GM12801 (cell line): ENCODE measurements around the gene RAB7B.

Source experiments
- TF ChIP-seq, protein P1 (sequence below): IDR thresholded peaks from one replicate; pipeline ENCODE4 v1.5.1; 2011; ENCODE audit warnings: control low read depth; ENCODE audit not compliant: insufficient read length; ENCODE audit errors: extremely low read depth

Gene RAB7B

DNA sequence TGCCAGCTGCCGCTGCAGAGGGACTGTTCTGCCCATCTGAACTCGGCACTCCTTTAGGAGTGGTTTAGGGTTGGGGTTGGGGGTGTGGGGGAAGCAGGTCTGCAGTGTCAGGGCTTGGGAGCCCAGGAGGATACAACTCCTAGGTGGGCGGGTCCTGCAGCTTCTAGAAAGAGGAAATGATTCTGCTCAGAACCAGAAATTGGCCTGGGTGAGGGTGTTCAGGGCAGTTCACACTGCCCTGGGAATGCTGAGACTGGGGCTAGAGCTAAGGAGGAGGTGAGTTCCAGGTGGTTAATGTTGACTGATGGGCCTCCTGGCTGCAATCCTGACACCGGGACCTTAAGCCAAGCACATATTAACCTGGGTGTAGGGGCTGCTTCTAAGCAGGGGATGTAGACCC lies 55.2 kb downstream of the RAB7B start:
- TF ChIP-seq, protein P1, sequence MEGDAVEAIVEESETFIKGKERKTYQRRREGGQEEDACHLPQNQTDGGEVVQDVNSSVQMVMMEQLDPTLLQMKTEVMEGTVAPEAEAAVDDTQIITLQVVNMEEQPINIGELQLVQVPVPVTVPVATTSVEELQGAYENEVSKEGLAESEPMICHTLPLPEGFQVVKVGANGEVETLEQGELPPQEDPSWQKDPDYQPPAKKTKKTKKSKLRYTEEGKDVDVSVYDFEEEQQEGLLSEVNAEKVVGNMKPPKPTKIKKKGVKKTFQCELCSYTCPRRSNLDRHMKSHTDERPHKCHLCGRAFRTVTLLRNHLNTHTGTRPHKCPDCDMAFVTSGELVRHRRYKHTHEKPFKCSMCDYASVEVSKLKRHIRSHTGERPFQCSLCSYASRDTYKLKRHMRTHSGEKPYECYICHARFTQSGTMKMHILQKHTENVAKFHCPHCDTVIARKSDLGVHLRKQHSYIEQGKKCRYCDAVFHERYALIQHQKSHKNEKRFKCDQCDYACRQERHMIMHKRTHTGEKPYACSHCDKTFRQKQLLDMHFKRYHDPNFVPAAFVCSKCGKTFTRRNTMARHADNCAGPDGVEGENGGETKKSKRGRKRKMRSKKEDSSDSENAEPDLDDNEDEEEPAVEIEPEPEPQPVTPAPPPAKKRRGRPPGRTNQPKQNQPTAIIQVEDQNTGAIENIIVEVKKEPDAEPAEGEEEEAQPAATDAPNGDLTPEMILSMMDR = no peak

DNA sequence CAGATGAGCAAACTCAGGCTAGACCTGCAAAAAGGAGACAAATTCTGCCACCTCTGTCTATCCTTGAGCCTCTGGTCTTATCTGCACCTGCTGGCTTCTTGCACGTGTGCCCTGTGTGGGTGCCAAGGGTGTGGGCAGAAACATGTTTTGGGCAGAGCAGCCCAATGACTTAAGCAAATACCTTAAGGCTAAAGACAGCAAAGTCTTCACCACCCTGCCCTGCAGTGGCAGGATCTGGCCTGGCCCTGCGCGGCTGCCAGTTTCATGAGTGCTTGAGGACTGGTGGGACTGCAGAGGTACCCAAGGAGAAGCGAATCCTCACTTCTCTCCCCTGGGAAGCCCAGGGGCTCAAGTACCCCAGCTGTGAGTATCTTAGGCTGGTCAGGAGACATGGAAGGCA lies 56.2 kb downstream of the RAB7B start:
- TF ChIP-seq, protein P1 = no peak

DNA sequence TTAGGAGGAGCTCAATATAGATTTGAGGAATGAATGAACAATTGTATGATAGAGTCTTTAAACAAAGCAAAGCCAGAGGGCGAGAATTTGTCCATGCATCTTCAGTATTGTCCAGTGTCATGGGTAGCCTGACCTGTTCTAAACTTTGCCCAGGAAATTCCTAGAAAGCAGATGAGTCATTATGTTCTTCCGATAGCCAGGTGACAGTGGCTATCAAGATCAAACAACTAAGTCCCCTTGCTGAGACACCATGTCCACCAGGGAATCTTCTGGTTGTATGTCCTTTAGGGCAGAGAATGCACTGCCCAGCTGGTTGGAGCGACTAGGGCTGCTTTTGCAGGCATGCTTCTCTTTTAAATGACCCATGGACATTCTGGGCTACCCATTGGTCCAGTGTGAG lies 58.1 kb downstream of the RAB7B start:
- TF ChIP-seq, protein P1 = no peak

DNA sequence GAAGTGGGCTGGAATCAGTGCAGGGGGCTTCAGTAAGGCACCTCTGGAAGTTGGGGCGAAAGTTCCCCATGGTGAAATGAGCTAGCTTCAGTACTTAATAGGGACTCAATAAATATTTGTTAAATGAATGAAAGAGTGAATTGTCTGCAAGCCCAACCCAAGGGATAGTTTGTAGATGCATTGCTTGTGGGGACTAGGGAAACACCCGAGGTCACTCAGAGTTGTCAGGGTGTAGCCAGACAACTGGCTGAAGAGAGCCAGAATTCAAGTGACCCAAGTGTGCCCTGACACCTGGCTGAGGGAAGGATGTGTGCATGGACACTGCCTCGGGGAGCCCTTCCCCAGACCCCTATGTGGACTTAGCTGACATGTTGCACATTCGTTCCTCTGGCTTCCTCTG lies 58.7 kb downstream of the RAB7B start:
- TF ChIP-seq, protein P1 = no peak

DNA sequence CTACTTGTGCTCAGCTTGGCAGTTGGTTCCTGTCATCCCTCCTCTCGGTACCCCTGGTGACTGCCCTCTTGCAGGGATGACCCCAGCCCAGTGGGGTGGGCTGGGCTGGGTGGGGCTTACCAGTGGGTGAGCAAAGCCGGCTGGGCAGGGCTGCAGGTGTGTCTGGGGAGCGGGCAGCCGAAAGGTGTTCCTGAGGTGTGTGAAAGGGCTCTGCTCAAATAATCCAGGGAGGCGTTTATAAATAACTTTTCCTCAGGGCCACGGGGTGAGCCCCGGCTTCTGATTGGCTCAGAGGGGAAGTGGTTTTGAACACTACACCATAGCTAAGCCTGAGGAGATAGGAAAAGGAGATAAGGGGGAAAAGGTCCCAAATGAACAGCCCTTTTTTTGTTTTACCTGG lies 60.0 kb downstream of the RAB7B start, which contains the start of gene SLC26A9:
TSS of gene SLC26A9 (minus strand) at position 212 of the 400 bp plus-strand sequence. CDS start 7,636 bp downstream, outside the sequence.
- TF ChIP-seq, protein P1 = no peak

DNA sequence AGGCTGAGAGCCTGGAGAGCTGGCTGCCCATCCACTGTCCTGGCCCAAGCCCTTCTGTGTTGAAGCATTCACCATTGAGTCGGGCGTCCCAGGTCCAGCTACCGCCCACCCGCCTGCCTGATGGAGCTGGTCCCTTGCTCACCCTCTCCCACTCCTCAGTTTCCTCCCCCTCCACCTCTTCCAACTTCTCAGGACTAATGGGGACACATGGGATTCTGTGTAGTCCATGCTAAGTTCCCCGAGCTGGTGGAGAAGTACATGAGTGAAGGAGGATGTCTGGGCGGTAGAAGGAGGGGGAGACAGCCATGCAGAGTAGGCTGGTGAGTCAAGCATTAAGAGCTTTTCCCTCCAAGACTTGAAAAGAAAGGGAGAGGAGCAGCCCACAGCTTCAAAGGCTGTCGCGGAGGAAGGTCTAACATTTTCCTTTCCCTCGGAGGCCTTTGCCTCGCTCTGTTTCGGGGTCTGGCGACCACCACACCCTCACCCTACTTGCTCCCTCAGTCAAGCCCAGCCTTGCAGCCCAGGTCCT lies 60.5 kb downstream of the RAB7B start:
- TF ChIP-seq, protein P1 = no peak

DNA sequence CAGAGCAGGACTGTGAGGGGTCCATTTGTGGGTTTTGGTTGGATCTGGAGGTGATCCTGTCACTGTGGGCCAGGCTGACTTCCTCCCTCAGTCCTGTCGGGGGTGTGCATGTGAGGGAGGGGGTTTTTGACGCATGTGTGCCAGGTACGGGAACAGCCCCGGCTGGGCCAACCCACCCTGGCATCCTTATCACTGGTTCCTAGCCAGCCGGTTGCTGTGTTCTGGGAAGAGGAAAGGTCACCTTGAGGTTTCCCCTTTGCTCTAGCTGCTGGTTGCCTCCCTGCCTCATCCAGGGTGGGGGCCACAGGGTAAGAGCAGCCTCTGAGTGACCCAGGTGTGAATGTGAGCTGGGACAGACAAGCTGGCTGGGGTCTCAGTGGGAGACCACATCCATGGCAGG lies 62.5 kb downstream of the RAB7B start:
- TF ChIP-seq, protein P1 = no peak
